Smooth muscle cell (in vitro differentiated cells): Measurements from ENCODE around the gene EIF1AD. TPM values are rescaled to one million over a fixed set of nuclear protein-coding genes. Genes with fewer than 3 reads are reported as not detected.

Experiments used
- DNase-seq: peaks from one replicate; lab custom pipeline; 2025; ENCODE audit not compliant: unreplicated experiment; lab: John Stamatoyannopoulos, UW
- H2AFZ ChIP-seq: fragments of 200-600 bp; sonication (generic); 2 replicates; pipeline ENCODE4 v1.6.0; 2016; ENCODE audit warnings: antibody characterized with exemption, low read depth, mild to moderate bottlenecking
- H3F3A ChIP-seq: fragments of 200-600 bp; sonication (generic); 2 replicates; pipeline ENCODE4 v1.6.0; 2017; ENCODE audit warnings: antibody characterized with exemption, low read depth
- H3K27ac ChIP-seq: fragments of 200-600 bp; sonication (generic); 2 replicates; pipeline ENCODE4 v1.5.1; 2016; ENCODE audit warnings: low read depth, mild to moderate bottlenecking
- H3K27me3 ChIP-seq: fragments of 200-600 bp; sonication (generic); 2 replicates; pipeline ENCODE4 v1.6.1; 2016; ENCODE audit warnings: low read depth, mild to moderate bottlenecking
- H3K36me3 ChIP-seq: fragments of 200-600 bp; sonication (generic); 2 replicates; pipeline ENCODE4 v1.5.1; 2016; ENCODE audit warnings: low read depth
- H3K4me1 ChIP-seq: fragments of 200-600 bp; sonication (generic); 2 replicates; pipeline ENCODE4 v1.5.1; 2016; ENCODE audit warnings: low read depth
- H3K4me2 ChIP-seq: fragments of 200-600 bp; sonication (generic); 2 replicates; pipeline ENCODE4 v1.6.0; 2016; ENCODE audit warnings: mild to moderate bottlenecking
- H3K4me3 ChIP-seq: fragments of 200-600 bp; sonication (generic); 2 replicates; pipeline ENCODE4 v1.5.1; 2016; ENCODE audit warnings: mild to moderate bottlenecking
- H3K79me2 ChIP-seq: fragments of 200-600 bp; sonication (generic); 2 replicates; pipeline ENCODE4 v1.6.0; 2016; ENCODE audit warnings: low read depth, mild to moderate bottlenecking
- H3K9ac ChIP-seq: fragments of 200-600 bp; sonication (generic); 2 replicates; pipeline ENCODE4 v1.6.0; 2016; ENCODE audit warnings: low read depth
- H3K9me3 ChIP-seq: fragments of 200-600 bp; sonication (generic); replicated peaks from 2 replicates; pipeline ENCODE4 v1.5.1; 2016; ENCODE audit warnings: low read depth
- H4K20me1 ChIP-seq: fragments of 200-600 bp; sonication (generic); 2 replicates; pipeline ENCODE4 v1.6.0; 2016; ENCODE audit warnings: low read depth
- WGBS: methylation state at CpG from one replicate; pipeline ENCODE4 v1.1.7; 2016; ENCODE audit warnings: low lambda C conversion rate; 5-methylcytosine and 5-hydroxymethylcytosine counted together
- polyA plus RNA-seq: library from polyadenylated mRNA; unstranded; fragments of >200 nt; fragmentation: Nextera tagmentation; extraction: Ambion mirVana; gene quantifications from 2 replicates; pipeline ENCODE4 v1.2.1, GENCODE V29; 2016
- total RNA-seq: library from RNA; depleted of rRNA; stranded (reverse); fragments of >200 nt; gene quantifications from 2 replicates; pipeline ENCODE4 v1.2.3, GENCODE V29; 2014
- TF ChIP-seq, protein P1 (sequence below): fragments of 200-600 bp; sonication (generic); IDR thresholded peaks from 2 replicates; pipeline ENCODE4 v1.5.1; 2017; ENCODE audit warnings: borderline replicate concordance, mild to moderate bottlenecking, antibody characterized with exemption; ENCODE audit not compliant: insufficient read depth, poor library complexity, severe bottlenecking

EIF1AD gene
- total and polyA plus RNA-seq, 2 experiments from 2014 or later, result 29.3 TPM

- Histone ChIP-seq H3K36me3 (peaks cover 9% of the 10 kb centered on the region), H4K20me1 (peaks cover 9% of the 10 kb centered on the region), H3K9ac (no peak overlapping the region), H3K4me3 (no peak overlapping the region), H2AFZ (no peak overlapping the region), H3K27me3 (no peaks in the 10 kb centered on the region), H3K4me1 (no peaks in the 10 kb centered on the region), H3F3A (no peaks in the 10 kb centered on the region), H3K79me2 (peaks cover 25% of the 10 kb centered on the region), H3K9me3 (no peaks in the 10 kb centered on the region), H3K27ac (no peak overlapping the region), H3K4me2 (no peak overlapping the region)
- WGBS, result 97% methylated on average over 2 of the region's 2 CpGs
- TF ChIP-seq, protein P1, sequence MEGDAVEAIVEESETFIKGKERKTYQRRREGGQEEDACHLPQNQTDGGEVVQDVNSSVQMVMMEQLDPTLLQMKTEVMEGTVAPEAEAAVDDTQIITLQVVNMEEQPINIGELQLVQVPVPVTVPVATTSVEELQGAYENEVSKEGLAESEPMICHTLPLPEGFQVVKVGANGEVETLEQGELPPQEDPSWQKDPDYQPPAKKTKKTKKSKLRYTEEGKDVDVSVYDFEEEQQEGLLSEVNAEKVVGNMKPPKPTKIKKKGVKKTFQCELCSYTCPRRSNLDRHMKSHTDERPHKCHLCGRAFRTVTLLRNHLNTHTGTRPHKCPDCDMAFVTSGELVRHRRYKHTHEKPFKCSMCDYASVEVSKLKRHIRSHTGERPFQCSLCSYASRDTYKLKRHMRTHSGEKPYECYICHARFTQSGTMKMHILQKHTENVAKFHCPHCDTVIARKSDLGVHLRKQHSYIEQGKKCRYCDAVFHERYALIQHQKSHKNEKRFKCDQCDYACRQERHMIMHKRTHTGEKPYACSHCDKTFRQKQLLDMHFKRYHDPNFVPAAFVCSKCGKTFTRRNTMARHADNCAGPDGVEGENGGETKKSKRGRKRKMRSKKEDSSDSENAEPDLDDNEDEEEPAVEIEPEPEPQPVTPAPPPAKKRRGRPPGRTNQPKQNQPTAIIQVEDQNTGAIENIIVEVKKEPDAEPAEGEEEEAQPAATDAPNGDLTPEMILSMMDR, result no peak
- DNase-seq, result no peak
These were observed 4.7 kb downstream of the EIF1AD start for GRCh38 chr11:65997286-65997685.

DNA sequence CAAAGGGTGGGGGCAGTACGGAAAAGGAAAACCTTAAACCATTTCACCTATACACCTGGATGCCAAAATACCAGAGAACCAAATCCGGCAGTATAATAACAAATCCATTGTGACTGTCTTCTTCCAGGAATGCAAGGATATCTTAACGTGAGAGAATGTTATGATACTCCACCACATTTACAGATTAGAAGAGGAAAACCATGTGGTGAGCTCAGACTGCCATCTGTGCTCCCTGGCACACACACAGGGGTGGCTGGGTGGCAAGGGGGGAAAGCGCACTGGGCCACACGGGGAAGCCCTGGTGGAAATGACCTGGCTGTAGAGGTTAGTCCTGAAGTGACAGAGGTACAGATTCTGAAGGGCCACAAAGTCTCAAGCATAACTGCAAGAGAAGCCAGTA is 9.9 kb downstream of the EIF1AD start:
- Histone ChIP-seq H3K79me2 (no peaks in the 10 kb centered on the region), H3K27ac (no peak overlapping the region), H3K9ac (no peak overlapping the region), H2AFZ (no peak overlapping the region), H3K27me3 (no peaks in the 10 kb centered on the region), H3K36me3 (no peaks in the 10 kb centered on the region), H3K4me2 (no peak overlapping the region), H3K4me1 (no peaks in the 10 kb centered on the region), H3K4me3 (no peak overlapping the region), H4K20me1 (no peaks in the 10 kb centered on the region), H3F3A (no peaks in the 10 kb centered on the region), H3K9me3 (no peaks in the 10 kb centered on the region)
- 93% methylated on average over 5 of the region's 5 CpGs for WGBS
- DNase-seq, result no peak
- TF ChIP-seq, protein P1, result no peak

GRCh38 chr11:65988791-65989592 is 13.0 kb downstream of the EIF1AD start:
- DNase-seq, result peak; percentile 44
- Histone ChIP-seq H3K9ac (no peak overlapping the region), H3K27me3 (no peaks in the 10 kb centered on the region), H3K4me2 (no peak overlapping the region), H3K4me1 (no peaks in the 10 kb centered on the region), H3K4me3 (no peak overlapping the region), H3K79me2 (no peaks in the 10 kb centered on the region), H3K9me3 (no peaks in the 10 kb centered on the region), H3F3A (no peaks in the 10 kb centered on the region), H4K20me1 (no peaks in the 10 kb centered on the region), H3K36me3 (no peaks in the 10 kb centered on the region), H3K27ac (no peak overlapping the region), H2AFZ (no peak overlapping the region)
- WGBS, result 44% methylated on average over 10 of the region's 10 CpGs
- TF ChIP-seq, protein P1, result peak; percentile 87

GRCh38 chr11:65987336-65987735 is 14.6 kb downstream of the EIF1AD start:
- H3K4me2 ChIP-seq, result no peak overlapping the region
- no peak overlapping the region for H3K9ac ChIP-seq
- TF ChIP-seq, protein P1, result no peak
- H3K27ac ChIP-seq, result no peak overlapping the region
- H3K4me1 ChIP-seq, result no peaks in the 10 kb centered on the region
- no peaks in the 10 kb centered on the region for H3K9me3 ChIP-seq
- no peak overlapping the region for H3K4me3 ChIP-seq
- H4K20me1 ChIP-seq, result no peaks in the 10 kb centered on the region
- 90% methylated on average over 9 of the region's 9 CpGs for WGBS
- H2AFZ ChIP-seq, result no peak overlapping the region
- no peaks in the 10 kb centered on the region for H3K27me3 ChIP-seq
- no peak for DNase-seq
- H3K79me2 ChIP-seq, result no peaks in the 10 kb centered on the region
- H3K36me3 ChIP-seq, result no peaks in the 10 kb centered on the region
- no peaks in the 10 kb centered on the region for H3F3A ChIP-seq
